ENCODE data around the gene ISLR2.

ISLR2 gene

DNA sequence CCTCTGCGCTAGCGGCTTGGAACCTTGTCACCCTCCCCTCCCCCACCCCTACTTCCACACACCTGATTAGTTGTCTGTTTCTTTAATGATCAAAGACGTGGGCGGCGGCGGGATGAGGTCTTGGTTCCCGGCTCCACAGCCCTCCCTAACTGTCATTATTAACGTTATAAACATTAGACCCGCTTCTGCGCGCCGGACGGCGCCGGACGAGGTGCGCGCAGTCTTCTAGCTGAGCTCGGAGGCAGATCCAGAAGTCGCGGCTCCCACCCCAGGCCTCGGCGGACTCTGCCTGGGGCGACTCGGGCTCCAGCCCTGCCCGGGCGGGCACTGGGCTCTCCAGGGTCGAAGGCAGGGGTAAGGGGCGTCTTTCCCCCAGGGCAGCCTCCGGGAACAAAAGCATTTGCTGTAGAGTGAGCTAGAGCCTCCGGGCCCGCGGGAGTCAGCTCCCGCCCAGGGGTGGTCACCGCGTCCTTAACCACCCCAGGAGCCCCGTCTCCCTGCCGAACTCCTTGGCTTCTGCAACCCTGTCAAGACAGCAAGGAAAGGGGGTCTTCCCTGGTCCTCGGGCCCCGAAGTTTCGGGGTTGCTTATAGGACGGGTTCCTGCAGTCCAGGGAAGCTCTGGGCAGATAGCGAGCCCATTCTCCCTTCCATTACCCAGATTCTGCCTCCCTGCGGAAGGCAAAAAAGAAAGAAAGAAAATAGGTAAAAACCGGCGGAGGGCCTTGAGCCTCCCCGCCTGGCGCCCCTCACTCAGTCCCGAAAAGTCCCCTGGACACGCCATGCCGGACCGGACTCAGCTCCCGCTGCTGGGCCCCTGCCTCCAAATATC is 2.2 kb upstream of the ISLR2 start:
- no peak for DNase-seq (ENCODE audit: low read depth in 2 of 3, low spot score in 1 of 3)

DNA sequence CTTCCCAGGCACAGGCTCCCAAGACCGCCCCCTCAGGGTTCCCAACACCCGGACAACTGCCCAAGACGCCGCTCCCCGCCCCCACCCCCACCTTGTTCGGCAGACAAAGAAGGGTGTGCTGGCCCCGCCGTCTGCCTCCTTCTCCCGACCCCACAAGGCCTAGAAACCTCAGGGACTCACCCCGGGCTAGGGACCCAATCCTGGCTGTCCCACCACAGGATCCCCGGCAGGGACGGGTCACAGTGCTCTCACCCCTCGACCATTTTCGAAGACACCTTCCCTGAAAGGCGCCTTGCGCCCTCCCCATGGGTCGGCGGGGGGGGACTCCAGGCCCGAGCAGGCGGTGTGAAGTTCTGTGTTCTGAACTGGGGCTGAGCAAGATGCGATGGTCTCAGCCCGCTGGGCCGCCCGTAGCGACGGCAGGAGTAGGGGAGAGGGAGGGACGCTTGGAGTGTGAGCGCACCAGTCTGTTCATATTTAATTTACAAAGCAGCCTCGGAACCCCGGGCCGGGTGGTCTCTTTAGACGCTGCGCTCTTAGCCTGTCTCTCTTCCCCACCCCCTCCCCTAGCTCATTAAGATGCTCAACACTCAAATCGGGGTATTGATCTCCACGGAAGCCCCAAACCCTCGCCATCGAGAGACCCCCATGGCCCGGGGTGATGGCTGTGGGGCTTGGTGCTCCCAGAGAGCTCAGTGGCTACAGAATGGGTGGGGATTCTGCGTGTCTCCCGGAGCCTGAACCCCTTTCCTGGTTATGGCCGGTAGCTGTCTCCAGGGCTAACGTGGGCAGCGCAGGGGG is 1.4 kb upstream of the ISLR2 start:
- no peak for DNase-seq (ENCODE audit: low read depth in 2 of 3, low spot score in 1 of 3)

DNA sequence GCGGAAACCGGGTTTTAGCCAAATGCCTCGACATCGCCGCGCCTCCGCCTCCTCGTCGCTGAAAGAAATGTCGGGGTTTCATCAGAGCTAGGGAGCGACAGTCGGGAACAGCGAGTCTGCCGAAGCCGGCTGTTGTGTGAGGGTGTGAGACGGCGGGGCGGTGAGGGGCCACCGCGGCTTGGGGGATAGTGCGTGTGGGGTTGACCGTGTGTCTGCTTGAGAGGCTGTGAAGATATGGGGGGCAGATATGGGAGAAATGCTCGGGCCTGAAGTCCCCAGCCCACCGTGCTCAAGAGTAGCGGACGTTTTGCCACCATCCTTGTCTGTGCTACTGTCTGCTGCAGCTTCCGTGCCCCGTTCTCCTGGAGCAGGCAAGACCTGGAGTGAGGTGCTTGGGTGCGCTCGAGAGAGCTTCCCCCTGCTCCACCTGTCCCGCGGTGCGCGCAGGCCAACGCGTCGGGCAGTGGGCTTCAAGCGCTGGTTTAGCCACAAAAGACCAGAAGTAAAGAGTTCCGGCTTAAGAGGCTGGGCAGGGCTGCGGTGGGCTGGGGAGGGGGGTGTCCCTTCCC is 716 bp upstream of the ISLR2 start:
- no peak for DNase-seq (ENCODE audit: low read depth in 2 of 3, low spot score in 1 of 3)

DNA sequence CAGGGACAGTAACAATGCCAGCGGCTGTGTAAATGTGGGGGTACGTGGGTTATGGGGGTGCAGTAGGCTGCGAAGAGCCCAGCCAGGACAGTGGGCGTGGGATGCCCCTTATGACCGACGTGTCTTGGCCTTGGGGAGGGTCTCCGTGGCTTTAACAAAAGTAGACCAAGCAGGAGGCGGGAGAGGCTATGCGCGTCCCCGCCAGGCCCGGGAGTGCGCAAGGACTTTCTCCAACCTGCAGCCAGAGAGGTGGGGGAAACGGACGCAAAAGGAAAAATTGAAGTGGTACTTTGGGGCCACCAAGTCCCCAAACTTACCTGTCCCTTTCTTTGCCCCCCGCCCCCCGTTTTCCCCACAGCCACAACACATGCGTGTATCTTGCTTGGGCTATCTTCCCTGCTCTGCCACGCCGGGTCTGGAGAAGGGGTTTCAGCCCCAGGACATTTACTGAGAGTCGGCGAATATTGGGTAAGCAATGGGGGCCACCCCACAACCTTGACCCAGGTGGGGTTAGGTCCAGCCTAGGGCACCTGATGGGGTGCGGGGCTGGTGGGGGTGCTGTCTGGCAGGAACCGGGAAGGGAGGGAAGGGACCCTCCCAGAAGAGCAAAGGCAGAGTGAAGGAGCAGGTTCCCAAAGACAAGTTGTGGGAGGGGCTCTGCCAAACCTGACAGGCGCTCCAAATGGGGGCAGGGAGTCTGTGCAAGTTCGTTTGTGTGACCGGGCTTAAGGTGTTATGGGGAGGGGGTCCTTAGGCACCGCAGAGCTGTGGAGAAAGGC is 652 bp downstream of the ISLR2 start:
- no peak for DNase-seq (ENCODE audit: low read depth in 2 of 3, low spot score in 1 of 3)

DNA sequence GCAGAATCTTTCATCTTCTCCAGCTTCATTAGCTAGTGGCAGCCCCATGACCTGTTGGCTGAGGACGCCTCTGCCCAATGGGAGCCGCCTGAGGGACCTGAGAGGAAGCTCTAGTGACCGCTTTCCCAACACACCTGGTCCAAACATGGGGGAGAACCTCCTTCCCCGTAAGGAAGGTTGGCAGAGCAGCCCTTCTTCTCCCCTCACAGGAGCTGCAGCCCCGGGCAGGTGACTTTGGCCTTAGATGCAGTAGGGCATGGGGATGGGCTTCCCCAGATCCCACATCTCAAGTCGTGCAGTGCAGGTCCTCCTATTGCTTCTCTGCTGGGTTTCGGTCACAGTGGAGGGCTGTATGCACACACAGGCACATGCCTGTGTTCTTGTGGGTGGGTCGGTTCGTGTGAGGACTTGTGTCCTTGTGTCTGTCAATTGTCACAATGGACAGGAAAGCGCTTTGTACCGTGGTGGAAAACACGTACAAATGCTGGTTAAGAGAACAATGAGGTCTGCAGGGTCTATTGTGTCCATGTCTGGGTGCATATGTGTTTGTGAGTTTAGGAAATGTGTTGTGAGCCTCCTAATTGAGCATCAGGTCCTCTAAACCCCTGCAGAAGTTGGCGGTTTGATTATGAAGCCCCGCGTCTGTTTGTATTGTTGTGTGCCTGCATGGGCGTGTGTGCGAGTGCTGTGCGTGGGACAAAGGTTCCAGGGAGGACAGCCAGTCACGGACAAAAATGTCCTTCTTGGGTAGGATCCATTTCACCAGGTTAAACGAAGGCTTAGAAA is 1.4 kb downstream of the ISLR2 start:
- no peak for DNase-seq (ENCODE audit: low read depth in 2 of 3, low spot score in 1 of 3)

DNA sequence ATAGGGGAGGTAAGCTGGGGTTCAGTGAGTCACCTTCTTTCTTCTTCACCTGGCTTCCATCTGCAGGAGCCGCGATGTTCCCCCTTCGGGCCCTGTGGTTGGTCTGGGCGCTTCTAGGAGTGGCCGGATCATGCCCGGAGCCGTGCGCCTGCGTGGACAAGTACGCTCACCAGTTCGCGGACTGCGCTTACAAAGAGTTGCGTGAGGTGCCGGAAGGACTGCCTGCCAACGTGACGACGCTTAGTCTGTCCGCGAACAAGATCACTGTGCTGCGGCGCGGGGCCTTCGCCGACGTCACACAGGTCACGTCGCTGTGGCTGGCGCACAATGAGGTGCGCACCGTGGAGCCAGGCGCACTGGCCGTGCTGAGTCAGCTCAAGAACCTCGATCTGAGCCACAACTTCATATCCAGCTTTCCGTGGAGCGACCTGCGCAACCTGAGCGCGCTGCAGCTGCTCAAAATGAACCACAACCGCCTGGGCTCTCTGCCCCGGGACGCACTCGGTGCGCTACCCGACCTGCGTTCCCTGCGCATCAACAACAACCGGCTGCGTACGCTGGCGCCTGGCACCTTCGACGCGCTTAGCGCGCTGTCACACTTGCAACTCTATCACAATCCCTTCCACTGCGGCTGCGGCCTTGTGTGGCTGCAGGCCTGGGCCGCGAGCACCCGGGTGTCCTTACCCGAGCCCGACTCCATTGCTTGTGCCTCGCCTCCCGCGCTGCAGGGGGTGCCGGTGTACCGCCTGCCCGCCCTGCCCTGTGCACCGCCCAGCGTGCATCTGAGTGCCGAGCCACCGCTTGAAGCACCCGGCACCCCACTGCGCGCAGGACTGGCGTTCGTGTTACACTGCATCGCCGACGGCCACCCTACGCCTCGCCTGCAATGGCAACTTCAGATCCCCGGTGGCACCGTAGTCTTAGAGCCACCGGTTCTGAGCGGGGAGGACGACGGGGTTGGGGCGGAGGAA is 2.6 kb downstream of the ISLR2 start:
- no peak for DNase-seq (ENCODE audit: low read depth in 2 of 3, low spot score in 1 of 3)

DNA sequence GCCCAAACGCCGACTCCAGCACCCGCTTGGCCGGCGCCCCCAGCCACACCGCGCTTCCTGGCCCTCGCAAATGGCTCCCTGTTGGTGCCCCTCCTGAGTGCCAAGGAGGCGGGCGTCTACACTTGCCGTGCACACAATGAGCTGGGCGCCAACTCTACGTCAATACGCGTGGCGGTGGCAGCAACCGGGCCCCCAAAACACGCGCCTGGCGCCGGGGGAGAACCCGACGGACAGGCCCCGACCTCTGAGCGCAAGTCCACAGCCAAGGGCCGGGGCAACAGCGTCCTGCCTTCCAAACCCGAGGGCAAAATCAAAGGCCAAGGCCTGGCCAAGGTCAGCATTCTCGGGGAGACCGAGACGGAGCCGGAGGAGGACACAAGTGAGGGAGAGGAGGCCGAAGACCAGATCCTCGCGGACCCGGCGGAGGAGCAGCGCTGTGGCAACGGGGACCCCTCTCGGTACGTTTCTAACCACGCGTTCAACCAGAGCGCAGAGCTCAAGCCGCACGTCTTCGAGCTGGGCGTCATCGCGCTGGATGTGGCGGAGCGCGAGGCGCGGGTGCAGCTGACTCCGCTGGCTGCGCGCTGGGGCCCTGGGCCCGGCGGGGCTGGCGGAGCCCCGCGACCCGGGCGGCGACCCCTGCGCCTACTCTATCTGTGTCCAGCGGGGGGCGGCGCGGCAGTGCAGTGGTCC is 3.5 kb downstream of the ISLR2 start:
- DNase-seq (ENCODE audit: low read depth in 2 of 3, low spot score in 1 of 3), result no peak

DNA sequence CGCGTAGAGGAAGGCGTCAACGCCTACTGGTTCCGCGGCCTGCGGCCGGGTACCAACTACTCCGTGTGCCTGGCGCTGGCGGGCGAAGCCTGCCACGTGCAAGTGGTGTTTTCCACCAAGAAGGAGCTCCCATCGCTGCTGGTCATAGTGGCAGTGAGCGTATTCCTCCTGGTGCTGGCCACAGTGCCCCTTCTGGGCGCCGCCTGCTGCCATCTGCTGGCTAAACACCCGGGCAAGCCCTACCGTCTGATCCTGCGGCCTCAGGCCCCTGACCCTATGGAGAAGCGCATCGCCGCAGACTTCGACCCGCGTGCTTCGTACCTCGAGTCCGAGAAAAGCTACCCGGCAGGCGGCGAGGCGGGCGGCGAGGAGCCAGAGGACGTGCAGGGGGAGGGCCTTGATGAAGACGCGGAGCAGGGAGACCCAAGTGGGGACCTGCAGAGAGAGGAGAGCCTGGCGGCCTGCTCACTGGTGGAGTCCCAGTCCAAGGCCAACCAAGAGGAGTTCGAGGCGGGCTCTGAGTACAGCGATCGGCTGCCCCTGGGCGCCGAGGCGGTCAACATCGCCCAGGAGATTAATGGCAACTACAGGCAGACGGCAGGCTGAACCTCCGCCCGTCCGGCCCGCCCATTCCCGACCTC is 4.1 kb downstream of the ISLR2 start:
- DNase-seq (ENCODE audit: low read depth in 2 of 3, low spot score in 1 of 3), result no peak

DNA sequence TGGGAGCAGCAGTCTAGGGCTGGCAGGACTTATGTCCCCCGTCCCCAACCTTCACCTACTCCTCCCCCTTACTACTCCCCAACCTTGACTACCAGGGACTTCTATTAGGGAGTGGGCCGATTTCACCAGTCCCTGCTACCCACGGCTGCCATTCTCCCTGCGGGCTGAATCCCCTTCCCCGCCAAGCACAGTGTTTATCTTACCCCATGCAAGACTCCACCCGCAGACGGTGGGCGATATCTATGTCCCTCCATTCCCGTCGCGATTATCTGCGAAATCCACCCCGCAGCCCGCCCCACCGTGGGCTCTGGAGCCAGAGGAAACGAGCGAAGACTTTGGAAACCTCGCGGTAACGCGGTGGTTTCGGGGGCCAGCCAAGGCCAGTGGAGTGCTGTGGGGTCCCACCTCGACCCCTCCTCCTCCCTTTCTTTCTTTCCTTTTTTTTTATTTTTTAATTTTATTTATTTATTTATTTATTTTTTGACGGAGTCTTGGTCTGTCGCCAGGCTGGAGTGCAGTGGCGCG is 4.7 kb downstream of the ISLR2 start:
- DNase-seq (ENCODE audit: low read depth in 2 of 3, low spot score in 1 of 3), result no peak

DNA sequence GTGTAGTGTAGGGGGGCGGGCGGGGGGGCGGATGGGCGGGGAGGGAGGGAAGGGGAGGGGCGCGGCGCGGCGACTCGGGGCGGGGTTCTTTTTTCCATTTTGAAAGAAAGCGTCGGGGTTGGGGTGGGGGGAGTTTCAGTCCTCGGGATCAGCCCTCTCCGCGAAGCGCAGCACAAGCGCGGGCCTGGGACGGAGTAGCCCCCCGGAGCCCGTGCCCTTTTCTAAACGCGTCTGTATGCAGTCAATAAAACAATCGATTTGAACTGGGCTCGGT is 6.1 kb downstream of the ISLR2 start:
- DNase-seq (ENCODE audit: low read depth in 2 of 3, low spot score in 1 of 3), result no peak

DNA sequence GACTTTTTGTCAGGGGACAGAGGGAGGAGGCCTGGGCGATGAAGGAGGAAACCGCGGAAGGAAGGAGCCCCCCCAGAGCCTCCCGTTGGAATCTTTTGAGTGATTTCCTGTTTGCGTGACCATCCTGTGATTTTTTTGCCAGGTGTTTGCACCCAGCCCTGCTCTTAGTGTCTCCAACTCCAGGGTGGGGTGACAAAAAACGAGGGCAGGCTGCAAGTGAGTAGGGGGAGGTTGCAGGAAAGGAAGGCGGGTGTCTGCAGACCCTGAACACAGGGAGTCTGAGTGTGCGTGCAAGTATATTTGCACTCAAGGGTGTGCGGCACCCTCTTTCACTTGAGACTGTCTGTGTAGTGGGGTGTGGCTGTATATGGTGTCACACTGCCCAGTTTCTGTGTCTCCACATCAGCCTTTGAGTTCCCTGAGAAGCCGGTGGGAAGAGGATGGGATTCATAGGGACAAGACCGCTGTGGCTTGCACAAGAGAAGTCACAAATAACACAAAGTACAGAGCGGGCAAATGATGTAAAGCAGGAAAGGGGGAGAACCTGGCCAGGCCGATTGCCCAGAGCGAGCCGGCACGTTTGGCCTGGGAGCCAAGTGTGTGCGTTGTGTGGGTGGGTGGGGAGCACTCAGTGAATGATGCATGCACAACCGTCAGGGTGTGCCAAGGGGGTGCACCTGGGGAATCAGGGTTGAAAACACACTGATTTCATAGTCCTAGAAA is 6.6 kb downstream of the ISLR2 start:
- no peak for DNase-seq (ENCODE audit: low read depth in 2 of 3, low spot score in 1 of 3)

DNA sequence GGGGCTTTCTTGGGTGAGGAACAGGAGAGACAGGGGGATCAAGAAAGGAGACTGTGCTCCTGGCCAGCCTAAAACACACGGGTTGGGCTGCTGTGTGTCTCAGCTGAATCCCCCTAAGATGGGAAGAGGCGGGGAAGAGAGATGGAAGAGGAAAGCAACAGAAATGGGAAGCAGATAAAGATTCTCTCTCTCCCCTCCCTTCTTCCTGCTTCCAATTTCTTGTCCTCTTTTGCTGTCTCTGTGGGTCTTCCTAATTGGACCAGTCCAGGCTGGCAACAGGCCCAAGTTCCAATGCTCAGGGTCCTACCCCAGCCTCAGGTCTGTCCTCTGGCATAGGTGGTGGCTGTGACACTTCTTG is 7.1 kb downstream of the ISLR2 start:
- DNase-seq (ENCODE audit: low read depth in 2 of 3, low spot score in 1 of 3), result no peak

DNA sequence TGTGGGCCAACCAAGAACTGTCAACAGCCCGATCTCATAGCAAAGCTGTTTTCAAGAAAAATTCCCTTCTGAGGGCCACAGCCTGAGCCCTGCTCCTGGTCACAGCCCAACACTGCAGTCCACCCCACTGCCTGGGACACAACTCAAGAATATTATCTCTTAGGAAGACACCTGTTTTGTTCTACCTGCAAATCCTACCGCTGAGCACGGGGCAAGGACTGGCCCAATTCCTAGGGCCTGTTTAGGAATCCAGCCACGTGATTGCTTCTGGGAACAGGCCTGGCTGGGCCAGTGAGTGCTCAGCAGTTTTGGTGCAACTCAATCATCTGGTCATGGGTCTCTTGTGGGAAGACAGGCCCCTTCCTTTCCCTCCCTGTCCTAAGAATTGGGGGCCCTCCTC is 8.3 kb downstream of the ISLR2 start:
- no peak for DNase-seq (ENCODE audit: low read depth in 2 of 3, low spot score in 1 of 3)

DNA sequence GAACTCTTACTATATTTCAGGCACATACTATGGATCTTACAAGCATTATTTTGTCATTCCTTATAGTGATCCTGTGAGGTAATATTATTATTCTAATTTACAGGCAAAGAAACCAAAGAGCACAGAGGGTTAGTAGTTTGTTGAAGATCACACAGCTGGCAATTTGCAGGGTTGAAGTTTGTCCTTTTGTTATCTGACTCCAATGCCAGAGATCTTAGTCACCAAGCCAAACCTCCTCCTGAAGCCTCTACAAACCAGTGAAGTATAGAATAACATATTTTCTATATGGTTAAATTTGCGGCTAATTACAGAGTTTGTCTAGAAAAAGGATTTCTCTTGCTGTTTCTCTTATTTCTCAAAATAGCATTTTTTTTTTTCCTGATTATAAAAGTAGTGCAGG is 11.2 kb downstream of the ISLR2 start:
- DNase-seq (ENCODE audit: low read depth in 2 of 3, low spot score in 1 of 3), result no peak

DNA sequence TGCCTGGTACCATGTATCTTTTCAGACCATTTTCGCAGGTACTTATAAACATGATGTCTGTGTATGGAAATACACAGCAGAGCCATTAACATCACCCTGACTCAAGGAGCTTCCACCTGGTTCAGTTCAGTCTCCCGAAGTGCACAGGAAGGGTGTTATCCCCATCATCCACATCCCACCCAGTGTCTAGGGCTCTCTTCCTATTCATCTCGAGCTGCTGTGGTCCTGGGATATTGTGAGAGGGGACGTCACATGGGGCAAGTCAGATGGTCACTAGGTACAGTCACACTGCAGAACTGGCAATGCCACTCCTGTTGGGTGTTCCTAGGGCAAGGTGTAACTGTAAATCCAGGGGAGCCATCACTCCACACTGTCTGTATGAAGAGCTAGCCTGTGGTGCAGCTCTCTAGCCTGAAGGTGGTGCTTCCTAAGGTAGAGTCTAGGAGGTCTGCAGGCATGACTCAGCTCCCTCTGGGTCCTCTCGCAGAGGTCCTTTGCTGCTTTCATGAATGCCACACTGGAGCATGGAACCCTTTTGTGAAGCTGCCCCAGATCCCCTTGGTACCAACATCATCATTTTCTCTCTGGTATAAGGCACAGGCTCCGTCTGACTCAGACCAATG is 13.9 kb downstream of the ISLR2 start:
- DNase-seq (ENCODE audit: low read depth in 2 of 3, low spot score in 1 of 3), result no peak

DNA sequence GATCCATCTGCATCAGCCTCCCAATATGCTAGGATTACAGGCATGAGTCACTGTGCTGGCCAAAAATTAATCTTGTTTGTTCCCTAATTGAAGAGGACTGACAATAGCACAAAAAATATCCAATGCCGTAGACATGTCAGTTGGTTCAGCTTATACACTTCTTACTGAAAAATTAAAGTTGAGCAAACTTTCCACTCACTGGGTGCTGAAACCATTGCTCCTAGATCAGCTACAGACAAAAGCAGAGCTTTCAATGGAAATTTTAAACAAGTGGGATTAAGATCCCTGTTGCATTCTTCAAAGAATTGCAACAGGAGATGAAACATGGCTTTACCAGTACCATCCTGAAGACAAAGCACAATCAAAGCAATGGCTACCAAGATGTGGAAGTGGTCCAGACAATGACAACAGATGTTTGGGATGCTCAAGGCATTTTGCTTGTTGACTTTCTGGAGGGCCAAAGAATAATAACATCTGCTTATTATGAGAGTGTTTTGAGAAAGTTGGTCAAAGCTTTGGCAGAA is 16.0 kb downstream of the ISLR2 start:
- no peak for DNase-seq (ENCODE audit: low read depth in 2 of 3, low spot score in 1 of 3)

DNA sequence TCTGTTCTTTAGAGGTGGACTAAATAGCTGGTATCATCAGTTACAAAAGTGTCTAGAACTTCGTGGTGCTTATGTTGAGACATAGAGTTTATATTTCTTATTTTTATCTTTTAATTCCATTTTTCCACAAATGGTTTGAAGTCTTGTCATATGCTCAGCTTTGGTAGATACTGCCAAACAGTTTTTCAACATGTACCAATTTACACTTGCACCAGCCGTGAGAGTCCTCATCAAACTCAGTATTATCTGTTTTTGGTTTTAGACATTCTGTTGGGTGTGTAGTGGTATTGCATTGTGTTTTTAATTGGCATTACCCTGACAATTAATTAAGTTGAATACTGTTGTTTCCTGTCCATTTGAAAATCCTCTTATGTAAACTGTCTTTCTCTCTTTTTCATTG is 16.7 kb downstream of the ISLR2 start:
- DNase-seq (ENCODE audit: low read depth in 2 of 3, low spot score in 1 of 3), result no peak
